ENCODE results near the gene PITPNC1. TPM values are rescaled to one million over a fixed set of nuclear protein-coding genes. Genes with fewer than 3 reads are reported as not detected.

PITPNC1 gene
- total and polyA plus RNA-seq, 4 donors = 8.0 to 21.1 (median 15.2) TPM

GRCh38 chr17:67617304-67617899 is 240.3 kb downstream of the PITPNC1 start:
- H3K36me3 ChIP-seq (ENCODE audit: control insufficient read depth in 4 of 4, insufficient read depth in 4 of 4, low read length in 4 of 4) = no peaks in the 10 kb centered on the region
- H3K9me3 ChIP-seq (ENCODE audit: control insufficient read depth in 4 of 4, insufficient read depth in 3 of 4, low read length in 3 of 4) = no peaks in the 10 kb centered on the region
- ATAC-seq (ENCODE audit: insufficient read depth, low FRiP score) = no peak
- no peak overlapping the region for H3K4me3 ChIP-seq
- 90 to 91% methylated on average over 4 of the region's 4 CpGs for WGBS, 2 donors
- DNase-seq = no peak
- no peak overlapping the region for H3K9ac ChIP-seq (ENCODE audit: insufficient read depth in 1 of 2, low read length in 2 of 2)
- no peak for TF ChIP-seq CTCF (IDR thresholded peaks at IDR 0.05; ENCODE audit: control extremely low read depth, extremely low read depth)
- H3K27me3 ChIP-seq (ENCODE audit: control insufficient read depth in 3 of 3, insufficient read depth in 3 of 3, low read length in 2 of 3) = no peaks in the 10 kb centered on the region
- no peak overlapping the region for H3K27ac ChIP-seq (ENCODE audit: low read depth in 1 of 2, low read length in 1 of 2)
- H3K4me1 ChIP-seq (ENCODE audit: control insufficient read depth in 5 of 5, insufficient read depth in 5 of 5, low read length in 5 of 5) = no peaks in the 10 kb centered on the region

- TF ChIP-seq CTCF (IDR thresholded peaks at IDR 0.05; ENCODE audit: control extremely low read depth, extremely low read depth) = no peak
- H3K4me1 ChIP-seq (ENCODE audit: control insufficient read depth in 5 of 5, insufficient read depth in 5 of 5, low read length in 5 of 5) = no peaks in the 10 kb centered on the region
- 96 to 97% methylated on average over 9 of the region's 9 CpGs for WGBS, 2 donors
- no peak overlapping the region for H3K4me3 ChIP-seq
- no peak overlapping the region for H3K27ac ChIP-seq (ENCODE audit: low read depth in 1 of 2, low read length in 1 of 2)
- DNase-seq (no peak), ATAC-seq (ENCODE audit: insufficient read depth, low FRiP score) (no peak)
- H3K36me3 ChIP-seq (ENCODE audit: control insufficient read depth in 4 of 4, insufficient read depth in 4 of 4, low read length in 4 of 4) = no peaks in the 10 kb centered on the region
- H3K27me3 ChIP-seq (ENCODE audit: control insufficient read depth in 3 of 3, insufficient read depth in 3 of 3, low read length in 2 of 3) = no peaks in the 10 kb centered on the region
- H3K9me3 ChIP-seq (ENCODE audit: control insufficient read depth in 4 of 4, insufficient read depth in 3 of 4, low read length in 3 of 4) = no peaks in the 10 kb centered on the region
- H3K9ac ChIP-seq (ENCODE audit: insufficient read depth in 1 of 2, low read length in 2 of 2) = no peak overlapping the region
Measured at GRCh38 chr17:67619555-67619954, 242.5 kb downstream of the PITPNC1 start.

- Histone ChIP-seq H3K9ac (ENCODE audit: insufficient read depth in 1 of 2, low read length in 2 of 2) (no peak overlapping the region), H3K9me3 (ENCODE audit: control insufficient read depth in 4 of 4, insufficient read depth in 3 of 4, low read length in 3 of 4) (no peaks in the 10 kb centered on the region), H3K27ac (ENCODE audit: low read depth in 1 of 2, low read length in 1 of 2) (no peak overlapping the region), H3K4me1 (ENCODE audit: control insufficient read depth in 5 of 5, insufficient read depth in 5 of 5, low read length in 5 of 5) (no peaks in the 10 kb centered on the region), H3K27me3 (ENCODE audit: control insufficient read depth in 3 of 3, insufficient read depth in 3 of 3, low read length in 2 of 3) (no peaks in the 10 kb centered on the region), H3K4me3 (no peak overlapping the region), H3K36me3 (ENCODE audit: control insufficient read depth in 4 of 4, insufficient read depth in 4 of 4, low read length in 4 of 4) (no peaks in the 10 kb centered on the region)
- no peak for ATAC-seq (ENCODE audit: insufficient read depth, low FRiP score)
- TF ChIP-seq CTCF (IDR thresholded peaks at IDR 0.05; ENCODE audit: control extremely low read depth, extremely low read depth) = no peak
- DNase-seq = no peak
- WGBS, 2 donors = 96 to 97% methylated on average over 8 of the region's 8 CpGs
Measured at GRCh38 chr17:67620088-67620487, 243.0 kb downstream of the PITPNC1 start.

GRCh38 chr17:67620636-67621035 is 243.6 kb downstream of the PITPNC1 start:
- no peak overlapping the region for H3K27ac ChIP-seq (ENCODE audit: low read depth in 1 of 2, low read length in 1 of 2)
- no peaks in the 10 kb centered on the region for H3K9me3 ChIP-seq (ENCODE audit: control insufficient read depth in 4 of 4, insufficient read depth in 3 of 4, low read length in 3 of 4)
- DNase-seq = no peak
- no peaks in the 10 kb centered on the region for H3K27me3 ChIP-seq (ENCODE audit: control insufficient read depth in 3 of 3, insufficient read depth in 3 of 3, low read length in 2 of 3)
- TF ChIP-seq CTCF (IDR thresholded peaks at IDR 0.05; ENCODE audit: control extremely low read depth, extremely low read depth) = no peak
- peaks cover 0 to 3% (median 0%) of the 10 kb centered on the region in 5 donors for H3K4me1 ChIP-seq (ENCODE audit: control insufficient read depth in 5 of 5, insufficient read depth in 5 of 5, low read length in 5 of 5)
- no peak overlapping the region for H3K4me3 ChIP-seq
- peaks cover 0 to 4% (median 0%) of the 10 kb centered on the region in 4 donors for H3K36me3 ChIP-seq (ENCODE audit: control insufficient read depth in 4 of 4, insufficient read depth in 4 of 4, low read length in 4 of 4)
- H3K9ac ChIP-seq (ENCODE audit: insufficient read depth in 1 of 2, low read length in 2 of 2) = no peak overlapping the region
- ATAC-seq (ENCODE audit: insufficient read depth, low FRiP score) = no peak
- WGBS, 2 donors = 96% methylated on average over 8 of the region's 8 CpGs

Measured in lung (tissue), 12 donors.